HG03520 (cell line): ENCODE results near the gene KLF13.

Experiments
- ATAC-seq: cut with Tn5 transposase; IDR thresholded peaks from one replicate; pipeline ENCODE4 v1.9.1; 2021; ENCODE audit warnings: mild to moderate bottlenecking, moderate library complexity; ENCODE audit not compliant: unreplicated experiment

KLF13 gene

GRCh38 chr15:31326156-31326874 is at the start of gene KLF13:
Gene KLF13, plus strand, starts transcription at chr15:31326835. Its CDS starts 378 bp downstream, at chr15:31327213.
- ATAC-seq = peak; percentile 59

GRCh38 chr15:31277335-31278060 is 49.1 kb upstream of the KLF13 start:
- ATAC-seq = no peak

- ATAC-seq = no peak
Measured at GRCh38 chr15:31278061-31278445, 48.6 kb upstream of the KLF13 start.

DNA sequence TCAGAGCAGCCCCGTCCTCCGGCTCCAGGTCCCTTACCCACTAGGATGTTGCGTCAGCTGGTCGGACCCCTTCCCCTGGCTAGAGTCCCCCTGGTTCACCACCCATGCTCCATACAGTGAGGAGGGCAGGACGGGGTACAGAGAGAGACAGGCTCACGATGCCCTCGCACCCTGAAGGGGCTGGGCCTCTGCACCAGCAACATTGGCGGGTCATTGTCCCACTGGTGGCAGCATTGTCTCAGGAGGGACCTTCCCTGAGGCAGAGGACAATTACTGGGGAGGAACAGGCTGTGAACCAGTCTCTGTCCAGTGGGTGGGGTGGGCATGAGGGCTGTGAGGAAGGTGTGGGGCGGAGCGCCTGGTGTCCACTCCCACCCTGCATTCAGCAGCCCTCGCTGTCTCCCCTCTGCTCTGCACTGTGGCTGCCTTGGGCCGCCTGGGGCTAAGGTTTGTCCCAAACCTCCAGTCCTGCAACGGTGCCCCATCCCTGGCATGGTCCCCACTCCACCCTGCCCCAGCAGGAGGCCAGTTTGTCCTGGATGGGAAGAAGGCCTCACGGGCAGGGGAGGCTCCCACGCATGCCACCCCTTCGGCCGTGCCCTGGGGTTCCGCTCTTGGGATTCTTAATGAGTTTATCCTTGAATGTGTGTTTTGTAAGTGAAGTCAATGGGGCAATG is 48.0 kb upstream of the KLF13 start:
- ATAC-seq = no peak

GRCh38 chr15:31279221-31280045 is 47.2 kb upstream of the KLF13 start:
- ATAC-seq = no peak

- no peak for ATAC-seq
Measured at GRCh38 chr15:31280046-31280830, 46.4 kb upstream of the KLF13 start.

GRCh38 chr15:31280831-31281216 is 45.8 kb upstream of the KLF13 start:
- ATAC-seq = no peak

DNA sequence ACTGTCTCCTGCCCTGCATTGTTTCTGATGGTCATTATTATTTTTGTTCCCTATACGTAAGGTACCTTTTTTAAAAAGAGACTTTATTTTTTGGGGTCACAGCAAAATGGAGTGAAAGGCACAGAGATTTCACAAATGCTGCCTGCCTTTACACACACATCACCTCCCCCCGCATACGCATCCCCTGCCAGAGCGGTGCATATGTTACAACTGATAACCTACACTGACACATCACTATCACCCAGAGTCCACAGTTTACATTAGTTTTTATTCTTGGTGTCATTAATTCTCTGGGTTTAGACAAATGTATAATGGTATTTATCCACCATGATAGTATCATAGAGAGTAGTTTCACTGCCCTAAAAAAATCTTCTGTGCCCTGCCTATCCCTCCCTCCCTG is 43.6 kb upstream of the KLF13 start:
- no peak for ATAC-seq

GRCh38 chr15:31285772-31286261 is 40.8 kb upstream of the KLF13 start:
- no peak for ATAC-seq

GRCh38 chr15:31291048-31291578 is 35.5 kb upstream of the KLF13 start:
- no peak for ATAC-seq

GRCh38 chr15:31292391-31293015 is 34.1 kb upstream of the KLF13 start:
- ATAC-seq = no peak

DNA sequence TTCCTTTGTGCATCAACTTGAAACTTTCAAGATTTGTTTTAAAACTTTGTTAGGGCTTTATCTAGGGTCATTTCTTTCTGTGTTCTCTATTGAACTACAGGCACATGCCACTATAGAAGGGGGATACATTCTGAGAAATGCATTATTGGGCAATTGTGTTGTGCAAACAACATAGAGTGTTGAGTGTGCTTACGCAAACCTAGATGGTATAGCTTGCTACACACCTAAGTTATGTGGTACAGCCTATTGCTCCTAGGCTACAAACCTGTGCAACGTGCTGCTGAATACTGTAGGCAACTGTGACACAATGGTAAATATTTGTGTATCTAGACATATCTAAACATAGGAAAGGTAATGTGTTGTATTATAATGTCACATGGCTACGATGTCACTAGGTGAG is 33.0 kb upstream of the KLF13 start:
- ATAC-seq = no peak

DNA sequence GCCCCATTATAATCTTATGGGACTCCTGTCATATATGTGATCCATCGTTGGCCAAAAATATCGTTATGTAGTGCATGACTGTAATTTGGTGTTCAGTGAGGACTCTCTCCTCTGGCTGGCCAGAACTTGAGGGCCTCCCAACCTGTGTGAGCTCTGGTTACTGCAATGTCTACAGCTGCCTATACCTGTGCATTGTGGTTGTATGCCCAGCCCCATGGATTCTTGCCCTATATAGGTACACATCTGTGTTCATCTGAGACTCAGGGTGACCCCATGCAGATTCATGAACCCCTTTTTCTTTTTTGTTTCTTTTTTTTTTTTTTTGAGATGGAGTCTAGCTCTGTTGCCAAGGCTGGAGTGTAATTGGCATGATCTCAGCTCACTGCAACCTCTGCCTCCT is 32.6 kb upstream of the KLF13 start:
- no peak for ATAC-seq

DNA sequence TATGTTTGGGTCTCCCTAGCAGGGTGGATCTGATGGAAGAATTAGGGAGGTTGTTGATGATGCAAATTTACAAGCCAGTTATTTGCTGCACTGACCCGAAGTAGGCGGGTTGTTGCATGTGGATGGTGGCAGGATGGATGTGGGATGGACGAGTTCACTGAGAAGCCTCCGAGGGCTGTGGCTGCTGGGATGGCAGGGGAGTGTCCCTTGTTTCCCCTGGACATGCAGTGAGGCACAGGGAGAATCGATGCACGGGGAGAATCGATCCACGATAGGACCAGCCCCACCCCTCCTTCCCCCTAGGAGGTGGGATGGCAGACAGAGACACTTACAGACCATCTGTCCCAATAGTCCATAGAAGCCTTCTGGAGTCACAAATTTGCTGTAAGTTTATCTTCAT is 31.0 kb upstream of the KLF13 start:
- no peak for ATAC-seq

DNA sequence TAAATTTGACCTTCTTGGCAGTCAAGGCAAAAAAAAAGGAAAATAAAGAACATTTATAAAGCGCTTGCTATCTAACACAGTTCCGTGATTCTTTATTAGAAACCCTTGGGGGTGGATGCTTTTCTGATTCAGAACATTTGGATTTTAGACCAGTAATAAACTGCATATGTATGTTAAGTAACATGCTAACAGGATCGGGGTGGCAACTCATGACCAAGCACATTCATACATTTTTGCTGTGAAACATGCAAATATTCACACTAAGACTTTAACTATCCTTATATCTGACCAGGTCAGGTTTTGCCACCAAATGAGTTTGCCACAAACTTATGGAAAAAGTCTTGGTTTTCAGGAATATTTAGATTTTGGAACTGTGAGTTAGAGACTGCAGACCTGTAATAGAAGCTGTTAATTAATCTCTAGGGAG is 30.4 kb upstream of the KLF13 start:
- ATAC-seq = no peak

DNA sequence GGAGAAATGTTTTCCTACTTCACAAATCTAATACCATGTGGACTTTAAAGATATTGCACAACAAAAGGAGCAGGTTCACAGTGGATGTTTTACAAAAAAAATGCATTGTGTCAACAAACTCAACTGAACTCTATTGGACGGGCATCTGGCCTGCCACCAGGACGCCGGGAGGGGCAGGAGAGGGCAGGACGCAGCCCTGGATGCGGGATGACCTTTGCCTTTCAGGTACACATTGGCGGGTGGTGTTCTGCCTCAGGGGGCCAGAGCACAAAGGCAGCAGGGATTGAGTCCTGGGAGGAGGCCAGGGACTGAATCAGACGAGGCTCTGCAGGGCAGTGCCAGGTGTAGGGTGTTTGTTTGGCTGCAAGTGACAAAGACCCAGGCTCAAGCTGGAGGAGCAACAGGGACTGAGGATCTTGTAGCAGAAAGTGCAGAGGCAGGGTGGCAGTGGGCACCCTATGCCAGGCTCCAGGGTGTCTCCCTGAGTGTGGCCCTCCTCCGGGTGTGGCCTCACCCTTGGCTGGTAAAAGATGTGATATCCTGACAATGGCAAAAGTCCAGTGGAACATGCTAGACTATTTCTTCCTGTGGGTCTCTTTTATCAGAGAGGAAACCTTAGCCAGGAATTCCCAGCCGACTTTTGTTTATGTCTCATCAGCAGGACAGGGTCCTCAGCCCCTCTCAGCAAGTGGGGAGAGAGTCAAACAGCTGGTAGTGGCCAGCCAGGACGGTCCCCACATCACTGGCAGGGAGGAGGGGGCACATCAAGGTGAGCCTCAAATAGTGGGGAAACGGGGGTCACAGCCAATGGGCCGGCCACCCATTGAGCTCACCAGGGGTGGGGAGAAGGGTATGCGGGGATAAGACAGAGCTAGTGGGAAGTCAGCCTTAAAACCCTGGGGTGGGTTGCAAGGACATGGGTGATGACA is 29.7 kb upstream of the KLF13 start:
- ATAC-seq = no peak

- ATAC-seq = no peak
Measured at GRCh38 chr15:31297575-31298456, 28.8 kb upstream of the KLF13 start.
